ENCODE measurements around the gene SLC2A13.
"Not testable (repeated sequence)": the region's sequence is repeated elsewhere in the genome, so short reads cannot be mapped to it uniquely, and the experiment has no call there.

The SLC2A13 gene

DNA sequence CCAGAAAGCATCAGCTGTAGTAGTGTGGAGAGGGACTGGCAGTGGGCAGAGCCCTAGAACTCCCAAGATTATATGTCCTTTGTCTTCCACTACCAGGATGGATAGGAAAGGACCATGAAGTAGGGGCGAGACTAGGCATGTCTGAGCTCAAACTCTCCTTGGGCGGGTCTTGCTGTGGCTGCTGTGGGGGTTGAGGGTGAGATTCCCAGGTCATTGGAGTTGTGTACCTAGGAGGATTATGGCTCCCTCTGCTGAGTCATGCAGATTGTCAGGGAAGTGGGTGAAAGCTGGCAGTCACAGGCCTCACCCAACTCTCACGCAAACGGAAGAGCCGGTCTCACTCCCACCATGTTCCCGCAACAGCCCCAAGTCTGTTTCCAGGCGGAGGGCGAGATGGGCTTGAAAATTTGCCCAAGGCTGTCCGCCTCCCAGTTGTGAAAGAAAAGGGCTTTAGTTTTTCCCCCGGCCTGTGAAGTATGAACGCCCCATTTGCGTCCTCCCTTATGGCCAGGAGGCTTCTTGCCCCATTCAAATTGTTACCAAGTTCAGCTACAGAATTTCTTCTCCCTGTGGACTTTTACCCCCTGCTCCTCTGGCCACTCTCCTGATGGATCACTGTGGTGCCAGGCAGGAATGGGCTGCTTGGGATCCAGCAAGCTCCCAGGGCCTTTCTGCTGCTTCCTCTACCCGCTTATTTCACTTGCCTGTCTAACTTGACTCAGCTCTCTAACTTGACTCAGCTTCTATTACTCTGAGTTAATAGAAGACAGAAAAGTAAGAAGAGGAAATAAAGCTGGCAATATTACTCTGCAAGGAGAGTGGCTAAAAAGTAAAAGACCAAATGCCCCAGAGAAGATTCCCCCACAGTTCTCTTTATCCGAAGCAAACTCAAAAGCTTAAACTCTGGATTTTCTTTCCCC, 159.3 kb downstream of the SLC2A13 start:
- DNase-seq (ENCODE audit: low spot score in 2 of 2): peak in 1 of 2 experiments; percentile 14
- in situ Hi-C loops (cut with MboI; ENCODE audit: low sequenced_read_pairs): no loop called here
- Histone ChIP-seq H3K4me1 (no peaks in the 10 kb centered on the region; the same call in 1 of the 2 replicates), H3K27me3 (ENCODE audit: low read depth) (no peaks in the 10 kb centered on the region), H3K4me3 (no peak overlapping the region), H3K9me3 (no peaks in the 10 kb centered on the region), H3K36me3 (replicated peaks) (no peaks in the 10 kb centered on the region)

GRCh38 chr12:39937119-39937518, 168.8 kb downstream of the SLC2A13 start:
- no peaks in the 10 kb centered on the region for H3K27me3 ChIP-seq (ENCODE audit: low read depth)
- H3K9me3 ChIP-seq: no peaks in the 10 kb centered on the region
- in situ Hi-C loops (cut with MboI; ENCODE audit: low sequenced_read_pairs): no loop called here
- H3K4me1 ChIP-seq: no peaks in the 10 kb centered on the region
- no peak for DNase-seq (ENCODE audit: low spot score in 2 of 2)
- no peak overlapping the region for H3K4me3 ChIP-seq
- no peaks in the 10 kb centered on the region for H3K36me3 ChIP-seq (replicated peaks)

- Histone ChIP-seq H3K4me1 (no peaks in the 10 kb centered on the region), H3K4me3 (no peak overlapping the region), H3K9me3 (no peaks in the 10 kb centered on the region), H3K27me3 (ENCODE audit: low read depth) (no peaks in the 10 kb centered on the region), H3K36me3 (replicated peaks) (no peaks in the 10 kb centered on the region)
- no peak for DNase-seq (ENCODE audit: low spot score in 2 of 2)
- in situ Hi-C loops (cut with MboI; ENCODE audit: low sequenced_read_pairs): no loop called here
Measured at GRCh38 chr12:39935839-39936238, 170.0 kb downstream of the SLC2A13 start.

DNA sequence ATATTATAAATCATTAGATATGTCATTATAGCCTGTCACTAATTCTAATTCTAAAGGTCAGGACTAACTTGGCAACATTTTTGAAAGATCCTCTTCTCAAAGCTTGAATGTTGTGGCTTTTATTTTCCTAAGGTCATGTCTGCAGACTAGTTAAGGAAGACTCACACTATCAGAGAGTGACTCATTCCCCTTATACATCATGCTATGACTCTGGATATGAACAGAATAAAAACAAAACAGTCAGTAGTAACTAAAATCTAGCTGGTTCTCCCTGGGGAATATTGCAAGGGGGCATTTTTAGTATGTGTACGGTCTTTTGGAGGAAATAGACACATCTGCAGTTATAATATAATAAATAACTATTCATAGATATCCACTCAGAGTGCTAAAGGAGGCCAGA, 170.6 kb downstream of the SLC2A13 start:
- no peaks in the 10 kb centered on the region for H3K27me3 ChIP-seq (ENCODE audit: low read depth)
- in situ Hi-C loops (cut with MboI; ENCODE audit: low sequenced_read_pairs): no loop called here
- no peaks in the 10 kb centered on the region for H3K36me3 ChIP-seq (replicated peaks)
- no peak for DNase-seq (ENCODE audit: low spot score in 2 of 2)
- no peaks in the 10 kb centered on the region for H3K4me1 ChIP-seq
- H3K4me3 ChIP-seq: no peak overlapping the region
- H3K9me3 ChIP-seq: no peaks in the 10 kb centered on the region

GRCh38 chr12:39931857-39932256, 174.0 kb downstream of the SLC2A13 start:
- H3K4me3 ChIP-seq: no peak overlapping the region
- in situ Hi-C loops (cut with MboI; ENCODE audit: low sequenced_read_pairs): no loop called here
- H3K4me1 ChIP-seq: peaks cover 6% of the 10 kb centered on the region; the same call in 1 of the 2 replicates
- no peak for DNase-seq (ENCODE audit: low spot score in 2 of 2)
- no peaks in the 10 kb centered on the region for H3K9me3 ChIP-seq
- H3K27me3 ChIP-seq (ENCODE audit: low read depth): no peaks in the 10 kb centered on the region
- no peaks in the 10 kb centered on the region for H3K36me3 ChIP-seq (replicated peaks)

- Histone ChIP-seq H3K4me3 (no peak overlapping the region), H3K9me3 (no peaks in the 10 kb centered on the region), H3K36me3 (replicated peaks) (no peaks in the 10 kb centered on the region), H3K27me3 (ENCODE audit: low read depth) (no peaks in the 10 kb centered on the region), H3K4me1 (peaks cover 6% of the 10 kb centered on the region; the same call in 1 of the 2 replicates)
- in situ Hi-C loops (cut with MboI; ENCODE audit: low sequenced_read_pairs): no loop called here
- DNase-seq (ENCODE audit: low spot score in 2 of 2): no peak
Measured at GRCh38 chr12:39931231-39931630, 174.7 kb downstream of the SLC2A13 start.

- in situ Hi-C loops (cut with MboI; ENCODE audit: low sequenced_read_pairs): no loop called here
- Histone ChIP-seq H3K27me3 (ENCODE audit: low read depth) (no peaks in the 10 kb centered on the region), H3K36me3 (replicated peaks) (no peaks in the 10 kb centered on the region), H3K4me1 (peaks cover 6% of the 10 kb centered on the region; the same call in 1 of the 2 replicates), H3K4me3 (no peak overlapping the region), H3K9me3 (no peaks in the 10 kb centered on the region)
- no peak for DNase-seq (ENCODE audit: low spot score in 2 of 2)
Measured at GRCh38 chr12:39930101-39930500, 175.8 kb downstream of the SLC2A13 start.

GRCh38 chr12:39928181-39928899, 177.5 kb downstream of the SLC2A13 start:
- in situ Hi-C loops (cut with MboI; ENCODE audit: low sequenced_read_pairs): no loop called here
- peaks cover 6% of the 10 kb centered on the region; the same call in 1 of the 2 replicates for H3K4me1 ChIP-seq
- H3K9me3 ChIP-seq: no peaks in the 10 kb centered on the region
- H3K27me3 ChIP-seq (ENCODE audit: low read depth): no peaks in the 10 kb centered on the region
- no peaks in the 10 kb centered on the region for H3K36me3 ChIP-seq (replicated peaks)
- no peak overlapping the region for H3K4me3 ChIP-seq
- no peak for DNase-seq (ENCODE audit: low spot score in 2 of 2)

- Histone ChIP-seq H3K9me3 (no peaks in the 10 kb centered on the region), H3K4me3 (no peak overlapping the region), H3K27me3 (ENCODE audit: low read depth) (no peaks in the 10 kb centered on the region), H3K36me3 (replicated peaks) (no peaks in the 10 kb centered on the region), H3K4me1 (peaks cover 4% of the 10 kb centered on the region; the same call in 1 of the 2 replicates)
- no peak for DNase-seq (ENCODE audit: low spot score in 2 of 2)
- in situ Hi-C loops (cut with MboI; ENCODE audit: low sequenced_read_pairs): no loop called here
Measured at GRCh38 chr12:39923364-39923763, 182.5 kb downstream of the SLC2A13 start.

DNA sequence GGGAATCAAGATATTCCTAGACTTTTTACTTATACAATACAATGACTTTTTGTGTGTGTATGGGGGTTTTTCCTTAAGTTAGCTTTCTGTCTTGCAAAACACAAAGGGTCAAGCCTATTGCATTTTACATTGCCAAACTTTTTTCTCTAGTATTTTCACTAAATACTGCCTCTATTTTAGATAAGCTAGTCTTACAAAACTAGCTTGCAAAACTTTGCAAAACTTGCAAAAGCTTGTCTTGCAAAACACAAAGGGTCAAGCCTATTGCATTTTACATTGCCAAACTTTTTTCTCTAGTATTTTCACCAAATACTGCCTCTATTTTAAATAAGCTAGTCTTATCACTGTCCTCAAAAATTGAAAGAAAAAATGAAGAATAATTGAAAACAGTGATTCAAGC, 183.3 kb downstream of the SLC2A13 start:
- H3K27me3 ChIP-seq (ENCODE audit: low read depth); H3K36me3 ChIP-seq (replicated peaks); H3K4me1 ChIP-seq; H3K4me3 ChIP-seq; DNase-seq (ENCODE audit: low spot score in 2 of 2); in situ Hi-C loops (cut with MboI; ENCODE audit: low sequenced_read_pairs); H3K9me3 ChIP-seq: not testable (repeated sequence)

- H3K4me3 ChIP-seq: no peak overlapping the region
- in situ Hi-C loops (cut with MboI; ENCODE audit: low sequenced_read_pairs): no loop called here
- no peaks in the 10 kb centered on the region for H3K36me3 ChIP-seq (replicated peaks)
Measured at GRCh38 chr12:39920647-39921046, 185.2 kb downstream of the SLC2A13 start.

DNA sequence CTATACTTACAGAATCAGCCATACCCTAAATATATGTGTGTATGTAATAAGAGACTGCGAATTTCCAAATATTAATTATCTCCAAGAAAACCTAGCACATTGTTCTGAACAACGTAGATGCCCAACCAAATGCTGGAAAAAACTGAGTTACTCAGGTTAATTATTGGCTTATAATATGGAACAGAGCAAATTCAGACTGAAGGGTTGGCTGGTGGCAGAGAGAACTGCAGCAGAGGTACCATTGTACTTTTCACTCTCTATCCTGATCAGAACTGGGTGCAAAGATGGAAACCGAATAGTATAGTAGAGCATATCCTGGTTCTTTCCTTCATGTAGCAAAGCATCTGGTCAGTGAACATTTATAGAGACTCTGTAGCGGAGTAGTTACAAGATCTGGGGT, 185.7 kb downstream of the SLC2A13 start:
- no peaks in the 10 kb centered on the region for H3K9me3 ChIP-seq
- in situ Hi-C loops (cut with MboI; ENCODE audit: low sequenced_read_pairs): no loop called here

More at GRCh38 chr12:39920647-39921046, 185.2 kb downstream of the SLC2A13 start:
- H3K4me1 ChIP-seq: peaks cover 3% of the 10 kb centered on the region
- no peak for DNase-seq (ENCODE audit: low spot score in 2 of 2)
- H3K9me3 ChIP-seq: no peaks in the 10 kb centered on the region
- no peaks in the 10 kb centered on the region; the same call in 1 of the 2 replicates for H3K27me3 ChIP-seq (ENCODE audit: low read depth)

DNA sequence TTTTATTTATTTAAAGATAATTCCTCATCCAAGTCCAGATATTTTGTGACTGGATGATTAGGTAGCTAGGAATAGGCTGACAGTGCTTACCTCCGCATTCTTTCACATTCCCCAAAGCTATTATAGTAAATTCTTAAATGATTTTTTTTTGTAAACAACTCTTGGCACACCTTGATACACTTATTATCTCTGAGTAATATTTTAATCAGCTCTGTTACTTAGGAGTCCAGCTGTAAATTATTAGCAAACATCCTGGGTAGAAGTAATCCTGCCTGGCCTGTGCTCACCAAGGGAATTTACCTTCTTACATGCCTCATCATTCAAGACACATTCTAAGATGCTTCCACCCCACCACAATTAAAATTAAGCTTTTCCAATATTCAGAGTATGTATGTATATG, 186.1 kb downstream of the SLC2A13 start:
- DNase-seq (ENCODE audit: low spot score in 2 of 2): no peak
- Histone ChIP-seq H3K4me3 (no peak overlapping the region), H3K36me3 (replicated peaks) (no peaks in the 10 kb centered on the region), H3K9me3 (no peaks in the 10 kb centered on the region), H3K4me1 (peaks cover 11% of the 10 kb centered on the region), H3K27me3 (ENCODE audit: low read depth) (no peaks in the 10 kb centered on the region; the same call in 1 of the 2 replicates)
- in situ Hi-C loops (cut with MboI; ENCODE audit: low sequenced_read_pairs): no loop called here

More for the DNA sequence above, 185.7 kb downstream of the SLC2A13 start:
- peaks cover 7% of the 10 kb centered on the region for H3K4me1 ChIP-seq
- H3K36me3 ChIP-seq (replicated peaks): no peaks in the 10 kb centered on the region
- H3K4me3 ChIP-seq: no peak overlapping the region
- DNase-seq (ENCODE audit: low spot score in 2 of 2): no peak
- H3K27me3 ChIP-seq (ENCODE audit: low read depth): no peaks in the 10 kb centered on the region; the same call in 1 of the 2 replicates

DNA sequence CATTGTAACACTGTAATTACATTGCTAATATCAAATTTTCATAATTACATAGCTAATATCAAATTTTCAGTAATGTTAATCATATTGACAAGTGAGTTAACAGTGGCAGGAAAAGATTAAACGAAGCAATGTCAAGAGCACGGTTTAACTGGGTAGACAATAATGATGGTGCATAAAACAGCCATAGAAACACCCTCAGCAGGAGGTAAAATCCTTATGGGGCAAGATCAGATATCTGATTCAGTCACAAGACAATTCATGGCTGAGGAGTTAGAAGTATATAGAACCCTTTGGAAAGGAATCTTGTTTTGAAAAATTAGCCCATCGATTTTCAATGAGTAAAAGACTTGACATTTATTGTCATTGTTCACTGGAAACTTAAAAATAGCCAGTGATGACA, 190.6 kb downstream of the SLC2A13 start:
- H3K9me3 ChIP-seq: no peaks in the 10 kb centered on the region
- DNase-seq (ENCODE audit: low spot score in 2 of 2): no peak
- H3K4me1 ChIP-seq: peaks cover 11% of the 10 kb centered on the region
- in situ Hi-C loops (cut with MboI; ENCODE audit: low sequenced_read_pairs): no loop called here
- H3K36me3 ChIP-seq (replicated peaks): no peaks in the 10 kb centered on the region
- no peaks in the 10 kb centered on the region; the same call in 1 of the 2 replicates for H3K27me3 ChIP-seq (ENCODE audit: low read depth)
- H3K4me3 ChIP-seq: no peak overlapping the region
